22Rv1 (cell line): ENCODE measurements around the gene ALDH8A1.

Experiments used
- CTCF ChIP-seq: fragments of 450-650 bp; IDR thresholded peaks from 2 replicates; pipeline ENCODE4 v1.5.1; 2017; ENCODE audit warnings: mild to moderate bottlenecking
- ZFX ChIP-seq: fragments of 450-650 bp; IDR thresholded peaks from 2 replicates; pipeline ENCODE4 v1.6.1; 2017; ENCODE audit warnings: antibody characterized with exemption, borderline replicate concordance

GRCh38 chr6:134921721-134922261 lies 28.1 kb downstream of the ALDH8A1 start:
- no peak for TF ChIP-seq CTCF
- no peak for TF ChIP-seq ZFX
